Measurements from ENCODE around the gene FGD5.

DNA sequence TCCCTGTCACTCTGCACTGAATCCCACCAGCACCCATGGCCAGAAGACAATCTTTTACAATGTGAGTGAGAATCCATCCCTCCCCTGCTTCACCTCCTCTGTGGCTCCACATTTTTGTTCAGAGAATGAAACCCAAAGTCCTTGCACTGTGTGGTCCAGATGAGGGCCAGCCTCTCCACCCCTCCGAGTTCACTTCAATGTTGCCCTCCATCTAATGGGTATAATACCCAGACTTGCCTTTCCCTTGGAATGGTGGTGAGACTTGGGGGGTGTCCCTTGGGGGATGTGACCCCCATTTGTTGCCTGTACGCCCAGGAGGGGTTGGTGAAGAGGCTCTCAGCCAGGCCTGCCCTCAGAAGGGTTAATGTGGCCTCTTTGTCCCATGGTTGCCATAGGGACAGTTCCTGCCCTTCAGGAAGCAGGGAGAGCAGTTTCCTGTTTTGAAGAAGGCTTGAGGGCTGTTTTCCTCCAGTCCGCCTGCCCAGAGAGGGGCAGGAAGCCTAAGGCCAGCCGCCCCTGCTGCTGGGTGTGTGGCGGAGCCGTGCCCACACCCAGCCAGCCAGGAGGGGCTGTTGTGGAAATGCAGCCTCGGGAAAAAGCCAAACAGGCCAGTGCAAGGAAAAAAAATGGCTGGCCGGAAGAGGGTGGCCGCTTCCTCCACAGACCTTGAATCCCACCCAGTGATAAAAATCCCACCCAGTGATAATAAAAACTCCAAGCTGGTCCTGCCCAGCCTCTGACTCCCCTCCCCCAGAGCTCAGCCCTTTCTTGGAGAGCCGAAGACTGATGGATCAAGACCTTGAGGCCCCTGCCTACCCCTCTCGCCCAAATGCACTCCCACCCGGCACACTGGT lies 14.6 kb upstream of the FGD5 start:
- TF ChIP-seq SIN3A (IDR thresholded peaks at IDR 0.05; ENCODE audit: borderline replicate concordance, insufficient read depth, low read length) (no peak), TAF1 (IDR thresholded peaks at IDR 0.05; ENCODE audit: borderline replicate concordance, insufficient read depth, low read length) (no peak), REST (IDR thresholded peaks at IDR 0.05; ENCODE audit: insufficient read depth in 1 of 2, low read depth in 2 of 2, low read length in 2 of 2) (no peak)

All from PFSK-1 (cell line).